Measurements from ENCODE around the gene MSH3.
"Not testable (repeated sequence)": the region's sequence is repeated elsewhere in the genome, so short reads cannot be mapped to it uniquely, and the experiment has no call there.

MSH3 gene

GRCh38 chr5:80759866-80760577 is 105.6 kb downstream of the MSH3 start:
- no peak for DNase-seq

- no peak for DNase-seq
Observed at GRCh38 chr5:80760680-80761079, 106.2 kb downstream of the MSH3 start.

- no peak for DNase-seq
Observed at GRCh38 chr5:80761176-80761575, 106.7 kb downstream of the MSH3 start.

GRCh38 chr5:80761966-80762365 is 107.5 kb downstream of the MSH3 start:
- DNase-seq: no peak

GRCh38 chr5:80762573-80762972 is 108.1 kb downstream of the MSH3 start:
- no peak for DNase-seq

- DNase-seq: no peak
Observed at GRCh38 chr5:80763211-80763610, 108.8 kb downstream of the MSH3 start.

GRCh38 chr5:80763873-80764647 is 109.6 kb downstream of the MSH3 start:
- DNase-seq: no peak

- DNase-seq: no peak
Observed at GRCh38 chr5:80764786-80765185, 110.3 kb downstream of the MSH3 start.

- DNase-seq: no peak
Observed at GRCh38 chr5:80777347-80778287, 123.2 kb downstream of the MSH3 start.

GRCh38 chr5:80780024-80780423 is 125.6 kb downstream of the MSH3 start:
- no peak for DNase-seq

- DNase-seq: no peak
Observed at GRCh38 chr5:80780761-80781285, 126.4 kb downstream of the MSH3 start.

- DNase-seq: no peak
Observed at GRCh38 chr5:80781356-80781755, 126.9 kb downstream of the MSH3 start.

- DNase-seq: no peak
Observed at GRCh38 chr5:80782626-80783025, 128.2 kb downstream of the MSH3 start.

- DNase-seq: not testable (repeated sequence)
Observed at GRCh38 chr5:80783751-80784150, 129.3 kb downstream of the MSH3 start.

GRCh38 chr5:80784451-80784850 is 130.0 kb downstream of the MSH3 start:
- DNase-seq: no peak

- not testable (repeated sequence) for DNase-seq
Observed at GRCh38 chr5:80789319-80790016, 135.0 kb downstream of the MSH3 start.

GRCh38 chr5:80790698-80791097 is 136.2 kb downstream of the MSH3 start:
- DNase-seq: no peak

GRCh38 chr5:80793354-80793753 is 138.9 kb downstream of the MSH3 start:
- DNase-seq: no peak

GRCh38 chr5:80796846-80797245 is 142.4 kb downstream of the MSH3 start:
- no peak for DNase-seq

GRCh38 chr5:80797428-80798024 is 143.1 kb downstream of the MSH3 start:
- no peak for DNase-seq

GRCh38 chr5:80798166-80798565 is 143.7 kb downstream of the MSH3 start:
- DNase-seq: no peak

- no peak for DNase-seq
Observed at GRCh38 chr5:80798633-80799032, 144.2 kb downstream of the MSH3 start.
